GM10266 (cell line): ENCODE data around the gene BNC2.

Source experiments
- DNase-seq: peaks from one replicate; pipeline ENCODE4 v3.0.0; 2012; ENCODE audit errors: extremely low spot score
- TF ChIP-seq, protein P1 (sequence below): IDR thresholded peaks from 2 replicates; pipeline ENCODE4 v1.5.1; 2012; ENCODE audit warnings: mild to moderate bottlenecking, low read depth; ENCODE audit not compliant: control insufficient read depth, insufficient read depth; ENCODE audit errors: missing control alignments

The BNC2 gene

DNA sequence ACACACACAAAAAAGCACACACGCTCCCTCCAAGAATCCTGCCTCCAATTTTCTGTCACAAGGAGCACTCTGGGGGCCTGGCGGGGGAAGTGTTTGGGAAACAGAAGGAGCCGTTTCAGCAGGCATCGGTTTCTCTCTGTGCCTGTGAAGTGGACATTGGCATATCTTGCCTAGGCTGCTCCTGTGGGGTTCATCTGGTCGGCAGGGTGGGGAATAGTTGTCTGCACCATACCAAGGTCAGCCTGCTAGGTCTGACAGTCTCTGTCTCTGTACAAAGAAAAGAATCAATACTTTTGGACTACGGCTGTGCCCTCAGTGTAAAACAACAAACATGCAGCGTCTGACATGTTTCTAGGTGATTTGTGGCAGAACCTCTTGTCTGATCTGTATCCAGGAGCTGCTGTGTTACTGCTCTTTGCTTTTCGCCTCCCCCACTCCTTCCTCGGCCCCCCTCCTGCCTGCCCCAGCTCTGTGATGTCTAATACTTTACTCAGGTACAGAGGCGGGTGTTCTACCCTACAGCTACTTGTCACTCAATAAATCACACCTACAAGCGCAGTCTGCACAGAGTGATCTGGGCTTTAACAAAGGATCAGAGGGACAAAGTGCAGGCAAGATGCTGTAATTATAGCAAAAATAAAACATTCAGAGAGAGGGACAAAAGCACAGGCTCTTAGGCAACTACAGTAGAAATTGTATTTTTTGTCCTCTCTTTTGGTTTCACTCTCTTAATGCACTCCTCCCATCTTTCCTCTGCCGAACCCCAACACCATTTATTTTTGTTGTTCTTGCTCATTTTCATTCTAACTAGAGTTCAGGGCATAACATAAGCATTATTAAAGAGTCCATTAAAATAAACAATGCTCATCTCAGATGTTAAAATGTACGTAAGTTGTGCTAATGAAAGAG, 216.7 kb downstream of the BNC2 start:
- DNase-seq: no peak
- TF ChIP-seq, protein P1, sequence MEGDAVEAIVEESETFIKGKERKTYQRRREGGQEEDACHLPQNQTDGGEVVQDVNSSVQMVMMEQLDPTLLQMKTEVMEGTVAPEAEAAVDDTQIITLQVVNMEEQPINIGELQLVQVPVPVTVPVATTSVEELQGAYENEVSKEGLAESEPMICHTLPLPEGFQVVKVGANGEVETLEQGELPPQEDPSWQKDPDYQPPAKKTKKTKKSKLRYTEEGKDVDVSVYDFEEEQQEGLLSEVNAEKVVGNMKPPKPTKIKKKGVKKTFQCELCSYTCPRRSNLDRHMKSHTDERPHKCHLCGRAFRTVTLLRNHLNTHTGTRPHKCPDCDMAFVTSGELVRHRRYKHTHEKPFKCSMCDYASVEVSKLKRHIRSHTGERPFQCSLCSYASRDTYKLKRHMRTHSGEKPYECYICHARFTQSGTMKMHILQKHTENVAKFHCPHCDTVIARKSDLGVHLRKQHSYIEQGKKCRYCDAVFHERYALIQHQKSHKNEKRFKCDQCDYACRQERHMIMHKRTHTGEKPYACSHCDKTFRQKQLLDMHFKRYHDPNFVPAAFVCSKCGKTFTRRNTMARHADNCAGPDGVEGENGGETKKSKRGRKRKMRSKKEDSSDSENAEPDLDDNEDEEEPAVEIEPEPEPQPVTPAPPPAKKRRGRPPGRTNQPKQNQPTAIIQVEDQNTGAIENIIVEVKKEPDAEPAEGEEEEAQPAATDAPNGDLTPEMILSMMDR: no peak

DNA sequence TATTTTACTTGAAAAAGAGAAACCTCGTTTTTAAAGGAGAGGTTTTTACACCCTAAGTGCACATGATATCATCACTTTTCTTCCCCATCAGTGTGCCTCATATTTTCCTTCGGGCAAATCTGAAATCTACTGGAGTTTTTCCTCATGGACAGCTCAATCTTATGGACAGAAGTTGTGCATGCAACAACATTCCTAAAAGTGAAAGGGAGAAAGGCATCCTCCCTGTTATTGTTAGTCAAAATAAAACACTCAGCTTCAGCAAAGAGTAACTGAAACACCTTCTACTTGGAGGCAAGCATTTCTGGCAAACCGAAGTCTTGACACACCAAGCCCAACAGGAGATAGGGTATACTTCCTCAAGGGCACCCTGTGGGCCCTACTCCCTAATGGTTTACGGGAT, 217.9 kb downstream of the BNC2 start:
- TF ChIP-seq, protein P1: no peak
- no peak for DNase-seq

DNA sequence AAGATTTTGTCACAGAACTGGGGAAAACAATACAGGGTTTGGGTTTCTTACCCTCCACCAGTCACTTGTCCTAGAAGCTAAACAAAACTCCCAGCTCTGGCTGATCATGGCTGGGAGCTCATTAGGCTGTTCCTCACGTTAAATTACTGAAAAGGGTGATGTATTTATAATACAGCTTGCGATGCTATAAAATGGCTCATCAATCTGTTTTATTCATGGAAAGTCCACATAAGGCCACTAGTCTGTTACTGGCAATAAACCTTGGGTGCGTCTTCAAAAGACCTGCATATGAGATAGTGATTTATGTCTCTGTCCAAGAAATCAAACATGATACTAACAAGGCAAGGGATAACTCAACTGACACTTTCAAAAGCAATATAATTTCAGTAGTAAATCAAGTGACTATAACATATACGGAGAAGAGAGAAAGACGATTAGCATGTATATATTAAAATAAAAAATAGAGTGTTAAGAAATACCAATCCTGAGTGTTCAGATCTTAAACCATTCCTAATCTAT, 219.0 kb downstream of the BNC2 start:
- TF ChIP-seq, protein P1: no peak
- DNase-seq: no peak

DNA sequence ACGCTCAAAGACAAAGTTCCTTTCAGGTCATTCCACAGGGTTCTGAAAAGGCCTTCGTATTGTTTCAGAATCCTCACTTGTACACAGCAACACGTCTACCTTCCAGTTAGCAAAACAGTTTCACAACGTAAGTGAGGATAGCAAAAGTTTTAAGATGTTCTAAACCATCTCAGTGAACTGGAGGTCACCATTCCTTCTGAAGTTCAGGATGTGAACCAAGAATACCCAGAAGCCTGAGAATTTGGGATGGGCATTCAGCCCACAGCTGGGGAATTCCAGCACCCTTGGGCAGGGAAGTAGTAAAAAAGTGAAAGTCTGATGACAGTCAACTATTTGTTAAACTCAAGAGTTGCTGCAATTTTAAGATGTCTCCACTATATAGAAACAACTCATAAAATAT, 224.5 kb downstream of the BNC2 start:
- TF ChIP-seq, protein P1: no peak
- DNase-seq: no peak

DNA sequence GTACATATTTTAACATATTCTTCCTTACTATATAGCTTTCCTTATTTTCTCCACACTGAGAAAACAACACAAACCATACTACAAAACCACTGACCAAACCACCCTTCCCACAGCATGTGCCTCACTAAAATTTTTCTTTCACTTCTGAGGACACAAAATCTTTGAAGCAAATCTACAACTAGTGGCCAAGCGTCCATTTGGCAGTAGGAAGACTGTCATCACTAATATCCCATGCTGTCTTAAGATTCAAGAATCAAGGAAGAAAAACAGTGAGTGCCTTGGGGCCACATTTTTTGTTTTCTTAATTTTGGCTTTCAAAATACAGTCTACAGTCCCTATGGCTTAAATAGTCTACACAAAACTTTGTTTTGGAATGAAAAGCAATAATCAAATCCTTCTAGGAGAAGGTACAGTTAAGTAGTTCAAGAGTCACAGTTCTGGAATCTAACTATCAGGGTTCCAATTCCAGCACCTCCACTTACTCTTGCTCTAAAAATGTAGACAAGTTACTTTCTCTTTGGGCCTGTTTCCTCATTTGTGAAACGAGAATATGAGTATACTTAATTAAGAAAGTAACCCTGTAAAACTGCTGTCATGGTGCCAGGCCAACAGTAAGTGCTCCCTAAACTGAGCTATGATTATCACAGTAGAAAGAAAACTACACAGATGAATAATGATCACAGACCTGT, 227.9 kb downstream of the BNC2 start:
- TF ChIP-seq, protein P1: no peak
- DNase-seq: no peak

DNA sequence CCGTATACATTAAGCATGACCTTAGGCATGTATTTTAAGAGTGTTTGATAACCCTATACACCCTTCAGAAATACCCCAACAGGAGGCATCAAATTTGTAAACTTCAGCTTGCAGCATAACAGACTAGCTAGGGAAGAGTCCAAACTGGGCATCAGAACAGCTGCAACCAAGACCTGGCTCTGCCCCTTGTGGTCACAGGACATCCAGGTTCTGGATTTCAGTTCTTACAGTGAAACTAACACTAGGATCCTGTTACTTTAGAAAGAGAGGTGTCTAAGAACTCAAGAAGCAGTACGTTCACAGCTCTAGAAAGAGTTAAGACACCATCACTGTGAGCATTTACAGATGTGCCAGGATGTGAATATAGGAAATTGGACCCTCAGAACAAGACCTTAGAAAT, 229.8 kb downstream of the BNC2 start:
- TF ChIP-seq, protein P1: no peak
- DNase-seq: no peak
